GM12878 (cell line): ENCODE measurements around the gene AHNAK2. TPM values are rescaled to one million over a fixed set of nuclear protein-coding genes. Genes with fewer than 3 reads are reported as not detected.

Experiments used
- ATAC-seq: fragments of 200-7000 bp; cut with Tn5 transposase; 3 replicates; pipeline ENCODE4 v1.9.1; 2020; ENCODE audit warnings: mild to moderate bottlenecking, moderate library complexity
- BruUV-seq: library from RNA; stranded (reverse); fragments of 400-500 nt; replicated peaks from 2 replicates; lab custom pipeline; 2021; lab: Mats Ljungman, UMichigan
- CTCF ChIA-PET: fragments of 300-600 bp; sonication (Branson Sonifier 250); formaldehyde crosslinking; extraction: SDS; loops from one replicate; lab custom pipeline; 2021; ENCODE audit warnings: inconsistent platforms; lab: Yijun Ruan, JAX
- POLR2A ChIA-PET: fragments of 350-600 bp; formaldehyde crosslinking; extraction: SDS; loops from one replicate; lab custom pipeline; 2021; ENCODE audit warnings: inconsistent platforms; lab: Charles Lee
- RAD21 ChIA-PET: fragments of 300-600 bp; sonication (Branson Sonifier 250); formaldehyde crosslinking; loops from one replicate; lab custom pipeline; 2023; ENCODE audit warnings: antibody characterized with exemption; ENCODE audit not compliant: unreplicated experiment; lab: Charles Lee
- SMC1A ChIA-PET: fragments of 300-600 bp; sonication (Branson Sonifier 250); formaldehyde crosslinking; loops from one replicate; lab custom pipeline; 2023; ENCODE audit not compliant: unreplicated experiment, uncharacterized antibody; lab: Charles Lee
- DNase-seq: peaks from one replicate; pipeline ENCODE4 v3.0.0-alpha.2; 2011; ENCODE audit warnings: low read depth, low spot score
- FAIRE-seq: peaks from 3 replicates; lab custom pipeline; 2011; peaks lifted over from hg19 to GRCh38; lab: Jason Lieb, UNC
- H2AFZ ChIP-seq: 2 replicates; pipeline ENCODE4 v1.6.0; 2011; ENCODE audit warnings: low read depth, low read length, control low read depth; ENCODE audit not compliant: control insufficient read depth
- H3K27ac ChIP-seq: 2 replicates; pipeline ENCODE4 v1.5.1; 2011; ENCODE audit warnings: control low read depth; ENCODE audit not compliant: control insufficient read depth, insufficient read depth
- H3K27me3 ChIP-seq, 2 experiments: replicated peaks in 1 of 2; 2 replicates each; pipeline versions ENCODE4 v1.6.0 to v1.6.1; 2011; ENCODE audit warnings: low read length in 1 of 2; ENCODE audit not compliant: control insufficient read depth in 2 of 2, insufficient read depth in 2 of 2
- H3K36me3 ChIP-seq, 2 experiments: 2 replicates each; pipeline ENCODE4 v1.5.1; 2011; ENCODE audit warnings: low read length in 1 of 2; ENCODE audit not compliant: control insufficient read depth in 2 of 2, insufficient read depth in 2 of 2
- H3K4me1 ChIP-seq: 2 replicates; pipeline ENCODE4 v1.6.1; 2011; ENCODE audit warnings: mild to moderate bottlenecking, low read length, moderate library complexity, mixed read lengths; ENCODE audit not compliant: control insufficient read depth, insufficient read depth
- H3K4me2 ChIP-seq: 2 replicates; pipeline ENCODE4 v1.6.0; 2011; ENCODE audit warnings: control low read depth; ENCODE audit not compliant: control insufficient read depth, insufficient read depth
- H3K4me3 ChIP-seq: fragments of 200-600 bp; sonication (generic); 2 replicates; pipeline ENCODE4 v1.5.1; 2016
- H3K79me2 ChIP-seq: 2 replicates; pipeline ENCODE4 v1.6.0; 2011; ENCODE audit warnings: low read length; ENCODE audit not compliant: control insufficient read depth, insufficient read depth
- H3K9ac ChIP-seq: 2 replicates; pipeline ENCODE4 v1.8.0; 2011; ENCODE audit warnings: low read length, control low read depth, mixed read lengths; ENCODE audit not compliant: control insufficient read depth, insufficient read depth
- H3K9me3 ChIP-seq: replicated peaks from 3 replicates; pipeline ENCODE4 v1.5.1; 2011; ENCODE audit warnings: mild to moderate bottlenecking, low read length; ENCODE audit not compliant: control insufficient read depth, insufficient read depth
- H4K20me1 ChIP-seq: 2 replicates; pipeline ENCODE4 v1.6.0; 2011; ENCODE audit not compliant: control insufficient read depth, insufficient read depth
- CHD4 ChIP-seq: fragments of 200-600 bp; sonication (generic); IDR thresholded peaks from 2 replicates; pipeline ENCODE4 v1.6.1; 2016; ENCODE audit warnings: mild to moderate bottlenecking
- GATAD2B ChIP-seq: fragments of 450-650 bp; conservative IDR thresholded peaks from 2 replicates; pipeline ENCODE4 v1.6.1; 2017; ENCODE audit warnings: low read depth, mild to moderate bottlenecking, moderate library complexity
- KDM1A ChIP-seq: fragments of 200-600 bp; sonication (generic); IDR thresholded peaks from 2 replicates; pipeline ENCODE4 v1.6.1; 2016; ENCODE audit warnings: borderline replicate concordance
- KLF5 ChIP-seq: fragments of 450-650 bp; IDR thresholded peaks from 2 replicates; pipeline ENCODE4 v1.6.1; 2014; ENCODE audit warnings: mild to moderate bottlenecking; ENCODE audit not compliant: partially characterized antibody
- NFXL1 ChIP-seq: fragments of 450-650 bp; IDR thresholded peaks from 2 replicates; pipeline ENCODE4 v1.6.1; 2017; ENCODE audit warnings: antibody characterized with exemption, mild to moderate bottlenecking, borderline replicate concordance
- NFYB ChIP-seq: IDR thresholded peaks from 2 replicates; pipeline ENCODE4 v1.6.1; 2011; ENCODE audit warnings: low read depth, mild to moderate bottlenecking, low read length, improper control_type of control experiment, moderate library complexity; ENCODE audit not compliant: insufficient read depth
- POLR2AphosphoS2 ChIP-seq: IDR thresholded peaks from 2 replicates; pipeline ENCODE4 v1.6.1; 2011; ENCODE audit warnings: low read depth, mild to moderate bottlenecking, low read length, improper control_type of control experiment, moderate library complexity
- SP1 ChIP-seq: IDR thresholded peaks from one replicate; pipeline ENCODE4 v1.6.1; 2011; ENCODE audit warnings: low read depth, low read length
- SREBF1 ChIP-seq: IDR thresholded peaks from 2 replicates; pipeline ENCODE4 v1.6.1; 2012; ENCODE audit warnings: mild to moderate bottlenecking, low read length
- SREBF2 ChIP-seq: IDR thresholded peaks from 2 replicates; pipeline ENCODE4 v1.6.1; 2012; ENCODE audit warnings: mild to moderate bottlenecking, low read length
- ZNF274 ChIP-seq: IDR thresholded peaks from one replicate; pipeline ENCODE4 v1.8.0; 2011; ENCODE audit not compliant: insufficient read length, insufficient read depth
- WGBS: methylation state at CpG from one replicate; pipeline ENCODE4 v1.1.6; 2016; ENCODE audit warnings: low lambda C conversion rate; ENCODE audit not compliant: insufficient replicate concordance, insufficient coverage; ENCODE audit errors: missing lambda C conversion rate; 5-methylcytosine and 5-hydroxymethylcytosine counted together
- in situ Hi-C: fragments of 300-500 bp; cut with MboI; formaldehyde crosslinking; loops from 9 replicates; pipeline ENCODE4 v1.14.3; 2018; ENCODE audit warnings: mixed read lengths
- intact Hi-C: fragments of 100-400 bp; cut with micrococcal nuclease; formaldehyde crosslinking; loops from one replicate; pipeline ENCODE4 v1.14.2; 2022; ENCODE audit not compliant: unreplicated experiment
- polyA plus RNA-seq, 11 experiments: library from polyadenylated mRNA; depleted of rRNA in 4 of 11; unstranded in 6 of 11; stranded (reverse) in 5 of 11; fragments of >200 nt; fragmentation: Nextera tagmentation in 4 of 11; fragmentation: Illumina TruSeq in 1 of 11; extraction: Ambion mirVana in 4 of 11; extraction: Trizol in 1 of 11; gene quantifications; 1 replicate in 1 of 11; 2 replicates in 10 of 11; pipeline versions ENCODE4 v1.2.1 to v1.2.3, GENCODE V29; 2011 to 2016; ENCODE audit warnings: inconsistent platforms in 2 of 11, missing spikeins in 2 of 11, low read depth in 1 of 11
- total RNA-seq, 4 experiments: library from RNA; depleted of rRNA in 3 of 4; stranded (reverse); fragments of >200 nt in 3 of 4; fragmentation: Illumina TruSeq in 1 of 4; extraction: Trizol in 1 of 4; gene quantifications; 2 replicates each; pipeline versions ENCODE4 v1.2.1 to v1.2.3, GENCODE V29; 2013 to 2021
- TF ChIP-seq, protein P1 (sequence below): fragments of 450-650 bp; IDR thresholded peaks from 2 replicates; pipeline ENCODE4 v1.6.1; 2017; ENCODE audit warnings: mild to moderate bottlenecking
- TF ChIP-seq, protein P2 (sequence below): fragments of 450-650 bp; IDR thresholded peaks from 2 replicates; pipeline ENCODE4 v1.6.1; 2017; ENCODE audit warnings: mild to moderate bottlenecking, low read depth, inconsistent platforms; ENCODE audit not compliant: poor library complexity, severe bottlenecking
- TF ChIP-seq, protein P3 (sequence below): IDR thresholded peaks from 2 replicates; pipeline ENCODE4 v1.6.1; 2011; ENCODE audit warnings: low read depth, mild to moderate bottlenecking, low read length, moderate library complexity, borderline replicate concordance; ENCODE audit errors: extremely low read depth
- TF ChIP-seq, protein P4 (sequence below): fragments of 450-650 bp; IDR thresholded peaks from 2 replicates; pipeline ENCODE4 v1.6.1; 2017; ENCODE audit warnings: borderline replicate concordance

Gene AHNAK2
- total and polyA plus RNA-seq, 10 of the 15 experiments (the other 5 are each of a cell fraction or from before 2014, with no cell fraction given) = 0.03 to 0.10 TPM; not detected in 8

DNA sequence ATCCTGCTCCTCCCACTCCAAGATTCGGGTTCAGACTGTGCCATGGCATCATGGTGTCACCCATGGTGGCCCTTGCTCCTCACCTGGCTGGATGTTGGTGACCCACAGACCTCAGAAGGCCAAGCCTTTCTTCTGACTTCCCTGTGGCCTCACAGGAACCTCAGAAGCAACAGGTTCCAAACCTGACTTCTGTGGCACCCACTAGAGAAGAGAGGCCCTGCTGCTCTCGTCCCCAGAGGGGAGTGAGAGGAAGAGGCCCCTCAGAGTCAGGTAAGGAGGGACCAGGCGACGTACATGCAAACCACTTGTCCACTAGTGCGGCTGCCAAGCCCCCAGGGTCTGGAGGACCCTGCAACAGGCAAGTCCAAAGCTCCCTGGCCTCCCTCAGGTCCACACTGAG, 17.9 kb upstream of the AHNAK2 start:
- Histone ChIP-seq H3K27ac (no peak overlapping the region), H3K79me2 (no peaks in the 10 kb centered on the region), H3K9ac (no peak overlapping the region), H3K9me3 (no peaks in the 10 kb centered on the region), H2AFZ (no peak overlapping the region), H3K4me3 (no peak overlapping the region), H3K27me3 (no peaks in the 10 kb centered on the region), H3K4me1 (no peaks in the 10 kb centered on the region), H3K36me3 (no peaks in the 10 kb centered on the region), H3K4me2 (no peak overlapping the region), H4K20me1 (no peaks in the 10 kb centered on the region)
- ChIA-PET SMC1A (no interaction called here), POLR2A (no interaction called here), RAD21 (no interaction called here), CTCF (interaction anchor here (1.4 kb wide), 1 partner anchor 11 kb away, joined by 3 read pairs; no protein-coding TSS in a partner anchor)
- intact Hi-C loops = no loop called here
- WGBS = 86% methylated on average over 5 of the region's 5 CpGs
- BruUV-seq = no TSS peak
- ATAC-seq = no peak
- FAIRE-seq = no peak
- in situ Hi-C loops = no loop called here
- no peak for DNase-seq
- TF ChIP-seq KLF5 = no peak
- TF ChIP-seq, protein P1, sequence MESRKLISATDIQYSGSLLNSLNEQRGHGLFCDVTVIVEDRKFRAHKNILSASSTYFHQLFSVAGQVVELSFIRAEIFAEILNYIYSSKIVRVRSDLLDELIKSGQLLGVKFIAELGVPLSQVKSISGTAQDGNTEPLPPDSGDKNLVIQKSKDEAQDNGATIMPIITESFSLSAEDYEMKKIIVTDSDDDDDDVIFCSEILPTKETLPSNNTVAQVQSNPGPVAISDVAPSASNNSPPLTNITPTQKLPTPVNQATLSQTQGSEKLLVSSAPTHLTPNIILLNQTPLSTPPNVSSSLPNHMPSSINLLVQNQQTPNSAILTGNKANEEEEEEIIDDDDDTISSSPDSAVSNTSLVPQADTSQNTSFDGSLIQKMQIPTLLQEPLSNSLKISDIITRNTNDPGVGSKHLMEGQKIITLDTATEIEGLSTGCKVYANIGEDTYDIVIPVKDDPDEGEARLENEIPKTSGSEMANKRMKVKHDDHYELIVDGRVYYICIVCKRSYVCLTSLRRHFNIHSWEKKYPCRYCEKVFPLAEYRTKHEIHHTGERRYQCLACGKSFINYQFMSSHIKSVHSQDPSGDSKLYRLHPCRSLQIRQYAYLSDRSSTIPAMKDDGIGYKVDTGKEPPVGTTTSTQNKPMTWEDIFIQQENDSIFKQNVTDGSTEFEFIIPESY = no peak
- TF ChIP-seq CHD4 = no peak
- TF ChIP-seq, protein P2, sequence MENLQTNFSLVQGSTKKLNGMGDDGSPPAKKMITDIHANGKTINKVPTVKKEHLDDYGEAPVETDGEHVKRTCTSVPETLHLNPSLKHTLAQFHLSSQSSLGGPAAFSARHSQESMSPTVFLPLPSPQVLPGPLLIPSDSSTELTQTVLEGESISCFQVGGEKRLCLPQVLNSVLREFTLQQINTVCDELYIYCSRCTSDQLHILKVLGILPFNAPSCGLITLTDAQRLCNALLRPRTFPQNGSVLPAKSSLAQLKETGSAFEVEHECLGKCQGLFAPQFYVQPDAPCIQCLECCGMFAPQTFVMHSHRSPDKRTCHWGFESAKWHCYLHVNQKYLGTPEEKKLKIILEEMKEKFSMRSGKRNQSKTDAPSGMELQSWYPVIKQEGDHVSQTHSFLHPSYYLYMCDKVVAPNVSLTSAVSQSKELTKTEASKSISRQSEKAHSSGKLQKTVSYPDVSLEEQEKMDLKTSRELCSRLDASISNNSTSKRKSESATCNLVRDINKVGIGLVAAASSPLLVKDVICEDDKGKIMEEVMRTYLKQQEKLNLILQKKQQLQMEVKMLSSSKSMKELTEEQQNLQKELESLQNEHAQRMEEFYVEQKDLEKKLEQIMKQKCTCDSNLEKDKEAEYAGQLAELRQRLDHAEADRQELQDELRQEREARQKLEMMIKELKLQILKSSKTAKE = no peak
- no peak for TF ChIP-seq SREBF2
- no peak for TF ChIP-seq KDM1A
- no peak for TF ChIP-seq GATAD2B
- TF ChIP-seq SREBF1 = no peak
- TF ChIP-seq, protein P3, sequence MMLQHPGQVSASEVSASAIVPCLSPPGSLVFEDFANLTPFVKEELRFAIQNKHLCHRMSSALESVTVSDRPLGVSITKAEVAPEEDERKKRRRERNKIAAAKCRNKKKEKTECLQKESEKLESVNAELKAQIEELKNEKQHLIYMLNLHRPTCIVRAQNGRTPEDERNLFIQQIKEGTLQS = no peak
- TF ChIP-seq NFYB = no peak
- TF ChIP-seq POLR2AphosphoS2 = no peak
- TF ChIP-seq NFXL1 = no peak
- no peak for TF ChIP-seq ZNF274
- TF ChIP-seq SP1 = no peak
- TF ChIP-seq, protein P4, sequence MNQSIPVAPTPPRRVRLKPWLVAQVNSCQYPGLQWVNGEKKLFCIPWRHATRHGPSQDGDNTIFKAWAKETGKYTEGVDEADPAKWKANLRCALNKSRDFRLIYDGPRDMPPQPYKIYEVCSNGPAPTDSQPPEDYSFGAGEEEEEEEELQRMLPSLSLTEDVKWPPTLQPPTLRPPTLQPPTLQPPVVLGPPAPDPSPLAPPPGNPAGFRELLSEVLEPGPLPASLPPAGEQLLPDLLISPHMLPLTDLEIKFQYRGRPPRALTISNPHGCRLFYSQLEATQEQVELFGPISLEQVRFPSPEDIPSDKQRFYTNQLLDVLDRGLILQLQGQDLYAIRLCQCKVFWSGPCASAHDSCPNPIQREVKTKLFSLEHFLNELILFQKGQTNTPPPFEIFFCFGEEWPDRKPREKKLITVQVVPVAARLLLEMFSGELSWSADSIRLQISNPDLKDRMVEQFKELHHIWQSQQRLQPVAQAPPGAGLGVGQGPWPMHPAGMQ = no peak
